K562 (cell line): Measurements from ENCODE around the gene ZNF599. TPM values are rescaled to one million over a fixed set of nuclear protein-coding genes. Genes with fewer than 3 reads are reported as not detected.

Experiments
- ATAC-seq: fragments of 200-7000 bp; cut with Tn5 transposase; 3 replicates; pipeline ENCODE4 v1.9.1; 2020; ENCODE audit warnings: moderate library complexity
- BruUV-seq: library from RNA; stranded (reverse); fragments of 400-500 nt; replicated peaks from 2 replicates; lab custom pipeline; 2021; lab: Mats Ljungman, UMichigan
- CTCF ChIA-PET: fragments of 300-600 bp; formaldehyde crosslinking; extraction: SDS; loops from one replicate; lab custom pipeline; 2021; ENCODE audit warnings: low intra/inter-chr PET ratio; lab: Yijun Ruan, JAX
- POLR2A ChIA-PET: fragments of 300-600, 350-650 bp; sonication (Branson Sonifier 250); formaldehyde crosslinking; extraction: SDS; loops from one replicate; lab custom pipeline; 2021; ENCODE audit warnings: antibody characterized with exemption, inconsistent platforms; lab: Yijun Ruan, JAX
- DNase-seq, 4 experiments: peaks; one replicate each; pipeline versions ENCODE4 v3.0.0 to v3.0.0-alpha.2; 2011 to 2018; ENCODE audit warnings: low spot score in 3 of 4, mixed read lengths in 3 of 4; ENCODE audit errors: extremely low read depth in 1 of 4
- FAIRE-seq: peaks from 2 replicates; lab custom pipeline; 2011; peaks lifted over from hg19 to GRCh38; lab: Jason Lieb, UNC
- H2AFZ ChIP-seq: 2 replicates; pipeline ENCODE4 v1.6.0; 2011; ENCODE audit warnings: low read depth, low read length, control low read depth, inconsistent platforms
- H3K27ac ChIP-seq: fragments of 200-600 bp; 3 replicates; pipeline ENCODE4 v1.8.0; 2011; ENCODE audit warnings: low read depth, mild to moderate bottlenecking, control low read depth, inconsistent platforms, low read length, moderate library complexity, mixed read lengths; ENCODE audit errors: extremely low read depth
- H3K27me3 ChIP-seq, 2 experiments: fragments of 300-600 bp in 1 of 2; 2 replicates in 1 of 2; 3 replicates in 1 of 2; pipeline versions ENCODE4 v1.6.0 to v1.8.0; 2011; ENCODE audit warnings: inconsistent platforms in 2 of 2, low read length in 2 of 2, mild to moderate bottlenecking in 1 of 2, mixed read lengths in 1 of 2, moderate library complexity in 1 of 2; ENCODE audit not compliant: control insufficient read depth in 2 of 2, insufficient read depth in 2 of 2
- H3K36me3 ChIP-seq: fragments of 300-600 bp; 3 replicates; pipeline ENCODE4 v1.8.0; 2011; ENCODE audit warnings: mild to moderate bottlenecking, low read length, inconsistent platforms; ENCODE audit not compliant: control insufficient read depth, insufficient read depth
- H3K4me1 ChIP-seq, 2 experiments: fragments of 200-600 bp in 1 of 2; replicated peaks in 1 of 2; 2 replicates in 1 of 2; 3 replicates in 1 of 2; pipeline versions ENCODE4 v1.5.1 to v1.8.0; 2011; ENCODE audit warnings: inconsistent platforms in 2 of 2, low read length in 2 of 2, mild to moderate bottlenecking in 1 of 2, mixed read lengths in 1 of 2, moderate library complexity in 1 of 2; ENCODE audit not compliant: control insufficient read depth in 2 of 2, insufficient read depth in 2 of 2
- H3K4me2 ChIP-seq: 2 replicates; pipeline ENCODE4 v1.6.1; 2011; ENCODE audit warnings: low read length, control low read depth, inconsistent platforms, mixed read lengths; ENCODE audit not compliant: insufficient read depth
- H3K4me3 ChIP-seq: fragments of 200-600 bp; sonication (generic), shearing (Covaris generic); 2 replicates; pipeline ENCODE4 v1.5.1; 2016; ENCODE audit warnings: control low read depth, inconsistent platforms
- H3K79me2 ChIP-seq: fragments of 200-600 bp; 3 replicates; pipeline ENCODE4 v1.8.0; 2011; ENCODE audit warnings: low read length, inconsistent platforms; ENCODE audit not compliant: control insufficient read depth, insufficient read depth
- H3K9ac ChIP-seq, 2 experiments: 2 replicates each; pipeline versions ENCODE4 v1.6.0 to v1.6.1; 2011; ENCODE audit warnings: low read depth in 2 of 2, low read length in 2 of 2, control low read depth in 1 of 2, inconsistent platforms in 1 of 2, mild to moderate bottlenecking in 1 of 2, mixed read lengths in 1 of 2; ENCODE audit not compliant: insufficient read depth in 1 of 2
- H3K9me1 ChIP-seq: one replicate; pipeline ENCODE4 v1.6.0; 2011; ENCODE audit warnings: inconsistent platforms, mild to moderate bottlenecking, low read length, moderate library complexity; ENCODE audit not compliant: control insufficient read depth, insufficient read depth
- H3K9me3 ChIP-seq: replicated peaks from 2 replicates; pipeline ENCODE4 v1.5.1; 2011; ENCODE audit warnings: low read depth, low read length, inconsistent platforms; ENCODE audit not compliant: control insufficient read depth, insufficient read depth
- H4K20me1 ChIP-seq: replicated peaks from 2 replicates; pipeline ENCODE4 v1.6.1; 2011; ENCODE audit warnings: low read length, inconsistent platforms, mixed read lengths; ENCODE audit not compliant: control insufficient read depth, insufficient read depth
- HCFC1 ChIP-seq: IDR thresholded peaks from 2 replicates; pipeline ENCODE4 v1.6.1; 2012; ENCODE audit warnings: low read depth, low read length, improper control_type of control experiment
- POLR2A ChIP-seq: fragments of 450-650 bp; conservative IDR thresholded peaks from 2 replicates; pipeline ENCODE4 v1.6.1; 2016
- U2AF2 ChIP-seq: fragments of 200-400 bp; formaldehyde crosslinking; optimal IDR thresholded peaks from 2 replicates; pipeline ENCODE3; 2017; ENCODE audit warnings: low read depth, mild to moderate bottlenecking, low read length
- ZBTB2 ChIP-seq: fragments of 450-650 bp; IDR thresholded peaks from 2 replicates; pipeline ENCODE4 v1.6.1; 2016; ENCODE audit warnings: antibody characterized with exemption
- ZNF511 ChIP-seq: sonication (generic); formaldehyde crosslinking; IDR thresholded peaks from 2 replicates; pipeline ENCODE4 v1.8.0; 2022; ENCODE audit warnings: mild to moderate bottlenecking, missing genetic modification reagents
- ZNF592 ChIP-seq: fragments of 450-650 bp; IDR thresholded peaks from 2 replicates; pipeline ENCODE4 v1.6.1; 2017; ENCODE audit warnings: antibody characterized with exemption, mild to moderate bottlenecking
- WGBS: fragments of 100-300 bp; shearing (Covaris generic); methylation state at CpG from one replicate; pipeline ENCODE4 v1.1.6; 2016; ENCODE audit warnings: low coverage, mixed read lengths; ENCODE audit not compliant: insufficient coverage; ENCODE audit errors: missing lambda C conversion rate; 5-methylcytosine and 5-hydroxymethylcytosine counted together
- in situ Hi-C: fragments of 300-500 bp; cut with MboI; formaldehyde crosslinking; loops from 4 replicates; pipeline ENCODE4 v1.15.0; 2018; ENCODE audit warnings: inconsistent platforms, mixed read lengths
- intact Hi-C: fragments of 100-400 bp; cut with micrococcal nuclease; formaldehyde crosslinking; loops from 2 replicates; pipeline ENCODE4 v1.14.2; 2022
- polyA plus RNA-seq, 8 experiments: library from polyadenylated mRNA; depleted of rRNA in 4 of 8; stranded (reverse) in 5 of 8; unstranded in 3 of 8; fragments of >200 nt; fragmentation: Nextera tagmentation in 2 of 8; fragmentation: Illumina TruSeq in 1 of 8; extraction: Ambion mirVana in 2 of 8; extraction: Trizol in 1 of 8; gene quantifications; 2 replicates each; pipeline versions ENCODE4 v1.2.1 to v1.2.3, GENCODE V29; 2011 to 2014; ENCODE audit warnings: inconsistent platforms in 1 of 8, missing spikeins in 1 of 8
- total RNA-seq, 7 experiments: library from RNA; depleted of rRNA in 6 of 7; stranded (reverse); fragments of >200 nt in 6 of 7; fragmentation: Illumina TruSeq in 2 of 7; extraction: Trizol in 2 of 7; gene quantifications; 2 replicates each; pipeline versions ENCODE4 v1.2.1 to v1.2.3, GENCODE V29; 2011 to 2021; ENCODE audit warnings: low replicate concordance in 1 of 7
- TF ChIP-seq, protein P1 (sequence below): fragments of 450-650 bp; IDR thresholded peaks from 2 replicates; pipeline ENCODE4 v1.6.1; 2018; ENCODE audit warnings: mild to moderate bottlenecking, low read depth; ENCODE audit not compliant: partially characterized antibody
- TF ChIP-seq, protein P2 (sequence below): fragments of 250-450 bp; sonication (Bioruptor Pico); IDR thresholded peaks from 2 replicates; pipeline ENCODE4 v1.8.0; 2021; ENCODE audit warnings: moderate library complexity, mild to moderate bottlenecking, inconsistent platforms
- TF ChIP-seq, protein P3 (sequence below), 2 experiments: fragments of 450-650 bp; conservative IDR thresholded peaks; 2 replicates each; pipeline ENCODE4 v1.6.1; 2017; ENCODE audit warnings: mild to moderate bottlenecking in 2 of 2, moderate library complexity in 2 of 2

The ZNF599 gene
- total and polyA plus RNA-seq, 9 of the 15 experiments (the other 6 are each of a cell fraction or from before 2014, with no cell fraction given): 0.71 to 6.7 (median 2.8) TPM

DNA sequence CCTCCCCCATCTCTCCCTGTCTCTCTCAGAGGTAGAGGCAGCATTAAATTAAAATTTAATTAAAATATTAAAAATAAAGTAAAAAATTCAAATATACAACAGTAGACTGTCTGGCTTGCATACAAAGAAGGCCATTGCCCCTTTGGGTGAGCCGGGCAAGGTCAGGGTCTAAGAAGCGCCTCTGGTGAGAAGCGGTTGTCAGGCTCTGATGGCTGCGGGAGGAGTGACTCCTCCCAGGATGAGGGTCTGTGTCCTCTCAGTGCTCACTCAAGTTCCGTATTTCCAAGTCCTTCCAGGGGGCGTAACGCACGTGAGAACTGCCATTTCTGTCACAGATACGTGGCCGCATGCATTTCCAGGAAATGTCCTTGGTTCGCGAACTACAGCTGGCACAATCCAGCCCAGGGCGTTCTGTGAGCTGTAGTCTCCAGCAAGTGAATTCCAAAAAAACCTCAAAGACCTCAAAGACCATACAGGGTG is 39.7 kb downstream of the ZNF599 start:
- CTCF ChIA-PET: interaction anchor here (1.0 kb wide), 1 partner anchor 280 kb away, joined by 3 read pairs; no protein-coding TSS in a partner anchor
- ATAC-seq (peak; percentile 19), FAIRE-seq (no peak), DNase-seq (peak; percentile 39 to 76 (median 42))
- peaks cover 6% of the 10 kb centered on the region for H3K9me1 ChIP-seq
- H3K27me3 ChIP-seq: no peaks in the 10 kb centered on the region
- H4K20me1 ChIP-seq: no peaks in the 10 kb centered on the region
- peak overlapping the region; percentile 86 to 93 for H3K9ac ChIP-seq
- H3K36me3 ChIP-seq: peaks cover 12% of the 10 kb centered on the region; the same call in 2 of the 3 replicates
- H3K4me3 ChIP-seq: peak overlapping the region; percentile 52
- POLR2A ChIA-PET: interaction anchor here (0.6 to 1.0 kb wide), 2 partner anchors 53 to 631 kb away, joined by 3 read pairs; no protein-coding TSS in a partner anchor
- TSS peak; percentile 88 for BruUV-seq
- peak overlapping the region; percentile 94 for H2AFZ ChIP-seq
- WGBS: 0% methylated on average over 13 of the region's 13 CpGs
- in situ Hi-C loops: no loop called here
- H3K4me2 ChIP-seq: peak overlapping the region; percentile 98
- peaks cover 30 to 35% of the 10 kb centered on the region in 2 experiments for H3K4me1 ChIP-seq
- H3K79me2 ChIP-seq: peaks cover 22% of the 10 kb centered on the region; the same call in 2 of the 3 replicates
- intact Hi-C loops: no loop called here
- H3K27ac ChIP-seq: peak overlapping the region; percentile 93
- no peaks in the 10 kb centered on the region for H3K9me3 ChIP-seq
- TF ChIP-seq POLR2A (no peak; the same call in 1 of the 2 replicates), U2AF2 (no peak), HCFC1 (no peak), ZBTB2 (no peak), ZNF592 (no peak), ZNF511 (no peak)
- TF ChIP-seq, protein P1, sequence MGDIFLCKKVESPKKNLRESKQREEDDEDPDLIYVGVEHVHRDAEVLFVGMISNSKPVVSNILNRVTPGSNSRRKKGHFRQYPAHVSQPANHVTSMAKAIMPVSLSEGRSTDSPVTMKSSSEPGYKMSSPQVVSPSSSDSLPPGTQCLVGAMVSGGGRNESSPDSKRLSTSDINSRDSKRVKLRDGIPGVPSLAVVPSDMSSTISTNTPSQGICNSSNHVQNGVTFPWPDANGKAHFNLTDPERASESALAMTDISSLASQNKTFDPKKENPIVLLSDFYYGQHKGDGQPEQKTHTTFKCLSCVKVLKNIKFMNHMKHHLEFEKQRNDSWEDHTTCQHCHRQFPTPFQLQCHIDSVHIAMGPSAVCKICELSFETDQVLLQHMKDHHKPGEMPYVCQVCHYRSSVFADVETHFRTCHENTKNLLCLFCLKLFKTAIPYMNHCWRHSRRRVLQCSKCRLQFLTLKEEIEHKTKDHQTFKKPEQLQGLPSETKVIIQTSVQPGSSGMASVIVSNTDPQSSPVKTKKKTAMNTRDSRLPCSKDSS: no peak
- TF ChIP-seq, protein P2, sequence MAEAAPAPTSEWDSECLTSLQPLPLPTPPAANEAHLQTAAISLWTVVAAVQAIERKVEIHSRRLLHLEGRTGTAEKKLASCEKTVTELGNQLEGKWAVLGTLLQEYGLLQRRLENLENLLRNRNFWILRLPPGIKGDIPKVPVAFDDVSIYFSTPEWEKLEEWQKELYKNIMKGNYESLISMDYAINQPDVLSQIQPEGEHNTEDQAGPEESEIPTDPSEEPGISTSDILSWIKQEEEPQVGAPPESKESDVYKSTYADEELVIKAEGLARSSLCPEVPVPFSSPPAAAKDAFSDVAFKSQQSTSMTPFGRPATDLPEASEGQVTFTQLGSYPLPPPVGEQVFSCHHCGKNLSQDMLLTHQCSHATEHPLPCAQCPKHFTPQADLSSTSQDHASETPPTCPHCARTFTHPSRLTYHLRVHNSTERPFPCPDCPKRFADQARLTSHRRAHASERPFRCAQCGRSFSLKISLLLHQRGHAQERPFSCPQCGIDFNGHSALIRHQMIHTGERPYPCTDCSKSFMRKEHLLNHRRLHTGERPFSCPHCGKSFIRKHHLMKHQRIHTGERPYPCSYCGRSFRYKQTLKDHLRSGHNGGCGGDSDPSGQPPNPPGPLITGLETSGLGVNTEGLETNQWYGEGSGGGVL (CRISPR knock-in tag): no peak
- TF ChIP-seq, protein P3, sequence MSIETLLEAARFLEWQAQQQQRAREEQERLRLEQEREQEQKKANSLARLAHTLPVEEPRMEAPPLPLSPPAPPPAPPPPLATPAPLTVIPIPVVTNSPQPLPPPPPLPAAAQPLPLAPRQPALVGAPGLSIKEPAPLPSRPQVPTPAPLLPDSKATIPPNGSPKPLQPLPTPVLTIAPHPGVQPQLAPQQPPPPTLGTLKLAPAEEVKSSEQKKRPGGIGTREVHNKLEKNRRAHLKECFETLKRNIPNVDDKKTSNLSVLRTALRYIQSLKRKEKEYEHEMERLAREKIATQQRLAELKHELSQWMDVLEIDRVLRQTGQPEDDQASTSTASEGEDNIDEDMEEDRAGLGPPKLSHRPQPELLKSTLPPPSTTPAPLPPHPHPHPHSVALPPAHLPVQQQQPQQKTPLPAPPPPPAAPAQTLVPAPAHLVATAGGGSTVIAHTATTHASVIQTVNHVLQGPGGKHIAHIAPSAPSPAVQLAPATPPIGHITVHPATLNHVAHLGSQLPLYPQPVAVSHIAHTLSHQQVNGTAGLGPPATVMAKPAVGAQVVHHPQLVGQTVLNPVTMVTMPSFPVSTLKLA (conservative IDR thresholded peaks at IDR 0.05): peak; percentile 70 to 75
